ENCODE measurements around the gene FER.

FER gene

GRCh38 chr5:109177782-109178181 is 430.1 kb downstream of the FER start:
- no peaks in the 10 kb centered on the region for H3K9me3 ChIP-seq (ENCODE audit: insufficient read depth, low read length, severe bottlenecking)
- no peaks in the 10 kb centered on the region for H3K4me1 ChIP-seq (ENCODE audit: insufficient read depth, low read length)
- H3K79me2 ChIP-seq (ENCODE audit: insufficient read depth, low read length): no peaks in the 10 kb centered on the region
- DNase-seq: no peak
- H3K4me3 ChIP-seq (ENCODE audit: low read depth in 1 of 2, low read length in 2 of 2): no peak overlapping the region
- H3K36me3 ChIP-seq (ENCODE audit: insufficient read depth, low read length): no peaks in the 10 kb centered on the region
- ATAC-seq (ENCODE audit: insufficient read depth, low read depth): no peak
- H3K9ac ChIP-seq (ENCODE audit: low read depth, low read length): no peak overlapping the region
- no peaks in the 10 kb centered on the region for H4K20me1 ChIP-seq (ENCODE audit: insufficient read depth, low read length)
- TF ChIP-seq EZH2 (IDR thresholded peaks at IDR 0.05; ENCODE audit: borderline replicate concordance, low read depth, low read length, severe bottlenecking) (no peak), CTCF (IDR thresholded peaks at IDR 0.05; ENCODE audit: borderline replicate concordance, extremely low read depth, low read length, poor library complexity, severe bottlenecking) (no peak)
- no peak overlapping the region for H3K4me2 ChIP-seq (ENCODE audit: insufficient read depth, low read length)
- no peaks in the 10 kb centered on the region for H3K27me3 ChIP-seq (ENCODE audit: insufficient read depth, low read length, poor library complexity)
- no peak overlapping the region for H3K27ac ChIP-seq (ENCODE audit: low read length)
- no peak overlapping the region for H2AFZ ChIP-seq (ENCODE audit: low read depth, low read length)

- Histone ChIP-seq H4K20me1 (ENCODE audit: insufficient read depth, low read length) (no peaks in the 10 kb centered on the region), H3K27me3 (ENCODE audit: insufficient read depth, low read length, poor library complexity) (no peaks in the 10 kb centered on the region), H3K4me3 (ENCODE audit: low read depth in 1 of 2, low read length in 2 of 2) (no peak overlapping the region), H2AFZ (ENCODE audit: low read depth, low read length) (no peak overlapping the region), H3K9me3 (ENCODE audit: insufficient read depth, low read length, severe bottlenecking) (no peaks in the 10 kb centered on the region), H3K4me1 (ENCODE audit: insufficient read depth, low read length) (peaks cover 14% of the 10 kb centered on the region), H3K4me2 (ENCODE audit: insufficient read depth, low read length) (no peak overlapping the region), H3K36me3 (ENCODE audit: insufficient read depth, low read length) (peaks cover 1% of the 10 kb centered on the region; the same call in 1 of the 2 replicates), H3K79me2 (ENCODE audit: insufficient read depth, low read length) (no peaks in the 10 kb centered on the region), H3K9ac (ENCODE audit: low read depth, low read length) (no peak overlapping the region), H3K27ac (ENCODE audit: low read length) (no peak overlapping the region)
- TF ChIP-seq EZH2 (IDR thresholded peaks at IDR 0.05; ENCODE audit: borderline replicate concordance, low read depth, low read length, severe bottlenecking) (no peak), CTCF (IDR thresholded peaks at IDR 0.05; ENCODE audit: borderline replicate concordance, extremely low read depth, low read length, poor library complexity, severe bottlenecking) (no peak)
- DNase-seq: no peak
- no peak for ATAC-seq (ENCODE audit: insufficient read depth, low read depth)
Observed at GRCh38 chr5:109180668-109181067, 433.0 kb downstream of the FER start.

GRCh38 chr5:109186759-109187158 is 439.1 kb downstream of the FER start:
- Histone ChIP-seq H3K79me2 (ENCODE audit: insufficient read depth, low read length) (no peaks in the 10 kb centered on the region), H3K36me3 (ENCODE audit: insufficient read depth, low read length) (peaks cover 20% of the 10 kb centered on the region; the same call in 1 of the 2 replicates), H3K27ac (ENCODE audit: low read length) (no peak overlapping the region), H3K9me3 (ENCODE audit: insufficient read depth, low read length, severe bottlenecking) (no peaks in the 10 kb centered on the region), H3K4me1 (ENCODE audit: insufficient read depth, low read length) (peaks cover 14% of the 10 kb centered on the region), H2AFZ (ENCODE audit: low read depth, low read length) (no peak overlapping the region), H3K9ac (ENCODE audit: low read depth, low read length) (no peak overlapping the region), H3K4me3 (ENCODE audit: low read depth in 1 of 2, low read length in 2 of 2) (no peak overlapping the region), H3K4me2 (ENCODE audit: insufficient read depth, low read length) (no peak overlapping the region), H3K27me3 (ENCODE audit: insufficient read depth, low read length, poor library complexity) (no peaks in the 10 kb centered on the region), H4K20me1 (ENCODE audit: insufficient read depth, low read length) (no peaks in the 10 kb centered on the region)
- no peak for ATAC-seq (ENCODE audit: insufficient read depth, low read depth)
- TF ChIP-seq EZH2 (IDR thresholded peaks at IDR 0.05; ENCODE audit: borderline replicate concordance, low read depth, low read length, severe bottlenecking): no peak
- TF ChIP-seq CTCF (IDR thresholded peaks at IDR 0.05; ENCODE audit: borderline replicate concordance, extremely low read depth, low read length, poor library complexity, severe bottlenecking): no peak
- DNase-seq: no peak

- H3K27ac ChIP-seq (ENCODE audit: low read length): no peak overlapping the region
- no peak; the same call in 2 of the 3 replicates for ATAC-seq (ENCODE audit: insufficient read depth, low read depth)
- TF ChIP-seq EZH2 (IDR thresholded peaks at IDR 0.05; ENCODE audit: borderline replicate concordance, low read depth, low read length, severe bottlenecking) (no peak), CTCF (IDR thresholded peaks at IDR 0.05; ENCODE audit: borderline replicate concordance, extremely low read depth, low read length, poor library complexity, severe bottlenecking) (no peak)
- no peaks in the 10 kb centered on the region for H3K27me3 ChIP-seq (ENCODE audit: insufficient read depth, low read length, poor library complexity)
- H2AFZ ChIP-seq (ENCODE audit: low read depth, low read length): no peak overlapping the region
- no peak overlapping the region for H3K4me3 ChIP-seq (ENCODE audit: low read depth in 1 of 2, low read length in 2 of 2)
- no peak overlapping the region for H3K4me2 ChIP-seq (ENCODE audit: insufficient read depth, low read length)
- H3K36me3 ChIP-seq (ENCODE audit: insufficient read depth, low read length): peaks cover 14% of the 10 kb centered on the region; the same call in 1 of the 2 replicates
- H3K4me1 ChIP-seq (ENCODE audit: insufficient read depth, low read length): no peaks in the 10 kb centered on the region
- no peak overlapping the region for H3K9ac ChIP-seq (ENCODE audit: low read depth, low read length)
- no peak for DNase-seq
- H4K20me1 ChIP-seq (ENCODE audit: insufficient read depth, low read length): no peaks in the 10 kb centered on the region
- H3K9me3 ChIP-seq (ENCODE audit: insufficient read depth, low read length, severe bottlenecking): no peaks in the 10 kb centered on the region
- no peaks in the 10 kb centered on the region for H3K79me2 ChIP-seq (ENCODE audit: insufficient read depth, low read length)
Observed at GRCh38 chr5:109191153-109191558, 443.5 kb downstream of the FER start.

Data from DND-41 (cell line).